Cortex of kidney (tissue), 1 donor: Measurements from ENCODE around the gene SV2B.

Source experiments
- DNase-seq: peaks from one replicate; lab custom pipeline; 2025; lab: John Stamatoyannopoulos, UW

Gene SV2B

DNA sequence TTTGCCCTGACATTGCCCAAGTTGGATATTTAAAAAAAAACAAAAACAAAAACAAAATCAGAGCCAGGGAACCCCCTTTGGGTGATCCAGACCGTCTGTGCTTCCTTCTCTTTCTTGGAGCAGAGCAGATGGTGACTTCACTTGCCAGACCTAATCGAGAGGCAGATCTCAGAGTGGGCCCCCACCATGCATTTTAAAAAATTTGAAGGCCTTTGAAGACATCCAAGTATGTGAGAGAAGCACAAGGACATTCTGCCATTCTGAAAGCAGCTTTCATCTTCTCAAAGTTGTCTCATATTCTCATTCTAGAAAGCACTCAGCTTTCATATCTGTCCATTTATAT, 93.3 kb downstream of the SV2B start:
- DNase-seq = no peak

DNA sequence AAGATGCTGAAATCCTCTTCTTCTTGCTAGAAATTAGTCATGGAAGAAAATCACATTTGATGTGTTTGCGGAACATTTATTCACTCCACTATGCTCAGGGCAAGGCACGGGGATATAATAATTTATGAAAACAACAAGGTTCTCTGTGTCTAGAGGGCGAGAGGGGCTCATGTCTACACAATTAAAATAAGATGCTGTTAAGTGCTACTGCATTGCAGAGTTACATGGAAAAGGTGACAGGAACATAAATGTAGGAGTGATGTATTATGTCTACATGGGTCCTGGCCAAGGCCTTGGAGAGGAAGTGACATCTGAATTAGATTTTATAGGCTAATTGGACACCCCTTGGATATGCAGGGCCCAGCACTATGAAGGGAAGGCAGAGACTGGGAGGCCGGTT, 96.1 kb downstream of the SV2B start:
- no peak for DNase-seq

DNA sequence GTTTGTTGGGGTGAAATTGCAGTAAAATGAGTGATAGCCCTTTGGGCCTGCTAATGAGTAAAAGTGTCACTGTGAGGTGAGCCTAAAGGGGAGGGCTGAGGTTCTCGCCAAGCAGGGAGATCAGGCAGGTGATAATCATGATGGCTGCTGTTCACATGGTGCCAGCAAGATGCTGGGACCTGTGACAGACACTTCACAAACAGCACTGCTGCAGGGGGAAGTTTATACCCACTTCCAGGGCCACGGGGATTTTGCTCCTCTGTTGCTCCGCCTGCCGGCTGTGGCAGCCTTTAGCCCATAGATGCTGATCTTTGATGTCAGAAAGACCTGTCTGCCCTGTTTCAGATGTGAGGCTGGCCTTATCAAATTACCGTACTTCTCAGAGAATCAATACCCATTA, 96.7 kb downstream of the SV2B start:
- no peak for DNase-seq

DNA sequence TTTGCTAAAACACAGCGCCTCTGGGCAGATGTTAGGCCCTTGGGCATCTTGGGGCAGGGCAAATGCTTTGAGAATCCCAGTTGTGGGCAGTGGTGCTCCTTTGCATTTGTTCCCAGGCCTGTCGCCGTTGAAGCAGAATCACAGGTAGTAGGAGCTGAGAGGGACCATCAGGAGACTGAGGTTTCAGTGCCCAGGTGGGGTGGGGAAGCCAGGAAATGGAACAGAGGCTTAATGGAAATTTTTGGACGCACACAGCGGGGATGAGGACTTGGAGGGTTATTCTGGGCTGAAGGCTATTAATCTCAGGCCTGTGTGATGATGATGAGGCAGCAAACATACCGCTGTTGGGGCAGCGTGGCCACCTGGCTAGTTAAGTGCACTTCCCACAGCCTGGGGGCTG, 99.5 kb downstream of the SV2B start:
- no peak for DNase-seq

DNA sequence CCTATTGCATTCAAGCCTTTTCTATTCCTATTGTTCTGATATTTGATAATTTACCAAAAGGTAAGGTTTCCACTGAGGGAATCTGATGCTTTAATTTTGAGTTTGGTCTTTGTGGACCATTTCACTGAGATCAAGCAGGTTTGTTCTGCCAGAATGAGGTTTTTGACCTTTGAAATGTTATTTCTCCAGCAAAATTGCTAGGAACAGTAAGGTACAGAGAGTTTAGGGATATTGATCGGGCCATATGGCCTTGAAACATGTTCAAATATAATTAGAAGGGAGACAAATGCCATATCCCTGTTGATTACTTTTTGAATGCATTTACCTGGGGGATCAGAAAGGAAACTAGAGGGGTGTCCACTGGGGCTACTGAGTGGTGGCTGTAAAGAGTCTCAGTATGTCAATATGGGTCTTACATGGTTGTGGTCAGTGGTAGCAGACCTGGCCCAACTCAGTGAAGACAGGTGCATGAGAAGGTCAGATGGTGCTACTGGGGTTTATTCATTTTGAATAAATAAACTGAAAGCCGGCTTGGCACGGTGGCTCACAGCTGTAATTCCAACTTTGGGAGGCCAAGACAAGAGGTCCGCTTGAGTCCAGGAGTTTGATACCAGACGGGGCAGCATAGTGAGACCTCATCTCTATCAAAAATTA, 100.2 kb downstream of the SV2B start:
- DNase-seq = no peak

DNA sequence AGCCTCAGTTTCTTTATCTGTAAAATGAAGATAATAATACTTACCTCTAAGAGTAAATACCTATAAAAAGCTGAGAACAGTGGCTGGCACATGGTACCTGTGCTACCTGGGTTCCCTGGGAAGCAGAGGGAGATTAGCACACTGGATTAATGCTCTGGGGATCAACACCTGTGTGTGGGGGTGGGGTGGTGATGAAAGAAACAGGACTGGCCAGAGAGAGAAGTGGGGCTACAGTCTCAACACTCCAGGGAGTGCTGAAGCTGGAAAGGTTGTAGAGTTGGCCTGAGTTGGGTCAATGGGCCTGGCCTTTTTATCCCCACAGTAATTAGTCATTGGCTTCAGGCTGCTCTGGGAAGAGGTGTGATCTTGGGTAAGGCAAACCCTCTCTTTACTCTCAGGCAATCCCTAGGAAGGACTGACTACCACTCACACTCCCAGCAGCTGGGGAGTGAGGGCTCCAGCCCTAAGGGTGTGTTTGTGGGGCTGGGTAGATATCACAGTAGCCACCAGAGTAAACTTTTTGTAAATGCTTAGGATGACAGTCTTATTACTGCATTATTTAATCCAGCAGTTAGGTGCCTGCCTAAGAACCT, 102.5 kb downstream of the SV2B start:
- DNase-seq = no peak

DNA sequence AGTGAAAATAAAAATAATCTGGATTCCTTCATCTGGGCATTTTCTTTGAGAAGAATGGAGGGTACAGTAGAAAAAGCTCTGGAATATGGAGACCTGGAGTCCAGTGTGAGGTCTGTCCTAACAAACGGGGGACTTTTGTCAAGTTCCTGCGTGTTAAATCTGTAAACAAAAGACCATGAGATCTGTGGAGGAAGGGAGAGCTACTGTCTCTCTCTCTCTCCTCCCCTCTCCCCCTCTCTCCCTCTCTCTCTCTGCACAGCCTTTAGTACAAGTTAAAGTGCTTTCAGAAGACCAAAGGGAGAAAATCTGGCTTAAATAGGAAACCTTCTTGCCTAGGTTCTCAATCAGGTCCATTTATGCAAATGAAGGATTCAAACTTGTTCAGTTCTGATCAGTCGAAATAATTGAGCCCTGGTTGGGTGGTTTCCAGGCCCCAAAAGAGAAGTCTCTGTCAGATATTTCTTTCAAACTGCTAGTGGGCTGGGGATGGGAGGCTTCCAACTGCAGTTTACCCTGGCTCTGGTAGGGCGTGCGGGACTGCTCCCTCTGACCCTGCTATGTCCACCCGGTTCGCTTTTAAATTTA, 103.7 kb downstream of the SV2B start:
- no peak for DNase-seq

DNA sequence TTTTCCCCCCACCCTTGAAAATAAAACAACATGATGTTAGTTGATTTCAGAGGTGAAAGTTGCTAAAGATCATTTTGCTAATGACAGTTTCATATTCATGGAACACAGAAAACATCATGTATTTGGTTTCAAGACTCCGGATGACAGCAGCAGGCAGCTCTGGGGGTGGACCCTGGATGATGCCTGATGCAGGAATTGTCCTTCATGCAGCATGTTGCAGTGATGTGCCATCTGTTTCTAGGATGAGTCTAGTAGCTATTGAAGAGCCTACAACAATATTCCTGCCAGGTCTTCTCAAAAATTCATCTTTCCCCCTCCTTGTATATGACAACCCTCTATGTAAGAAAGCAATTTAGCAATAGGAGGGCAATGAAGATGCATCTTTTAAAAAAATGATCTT, 108.3 kb downstream of the SV2B start:
- no peak for DNase-seq

DNA sequence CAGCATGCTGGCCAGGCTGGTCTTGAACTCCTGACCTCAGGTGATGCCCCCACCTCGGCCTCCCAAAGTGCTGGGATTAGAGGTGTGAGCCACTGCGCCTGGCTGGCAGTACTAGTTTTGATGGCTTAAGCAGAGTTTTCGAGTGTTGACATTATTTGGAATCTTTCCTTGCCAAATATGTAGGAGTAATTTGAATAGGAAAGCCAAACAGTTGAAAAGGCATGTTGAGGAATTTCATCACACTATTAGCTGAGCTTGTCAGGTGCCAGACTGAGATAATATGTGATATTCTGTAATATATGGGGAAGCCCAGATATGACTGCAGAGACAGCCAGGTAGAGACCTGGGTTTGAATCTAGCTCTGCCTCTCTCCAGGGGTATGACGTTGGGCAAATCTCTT, 109.3 kb downstream of the SV2B start:
- DNase-seq = no peak

DNA sequence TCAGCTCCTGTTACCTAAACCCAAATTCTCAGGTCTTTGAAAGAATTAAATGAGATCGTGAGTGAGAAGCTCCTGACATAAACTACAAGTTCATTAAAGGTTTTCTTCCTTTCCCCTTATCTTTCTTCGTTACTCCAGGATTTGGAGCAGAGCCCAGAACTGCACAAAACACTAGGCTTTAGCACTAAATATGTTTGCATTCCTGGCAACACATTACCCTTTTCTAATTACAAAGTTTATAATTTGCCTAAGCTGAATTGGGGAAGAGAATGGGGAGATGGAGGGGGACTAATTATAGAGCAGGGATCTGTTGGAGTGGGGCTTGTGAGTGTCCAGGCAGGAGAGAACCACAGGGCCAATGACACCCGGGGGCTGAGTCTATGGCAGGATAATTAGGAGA, 109.7 kb downstream of the SV2B start:
- DNase-seq = no peak

DNA sequence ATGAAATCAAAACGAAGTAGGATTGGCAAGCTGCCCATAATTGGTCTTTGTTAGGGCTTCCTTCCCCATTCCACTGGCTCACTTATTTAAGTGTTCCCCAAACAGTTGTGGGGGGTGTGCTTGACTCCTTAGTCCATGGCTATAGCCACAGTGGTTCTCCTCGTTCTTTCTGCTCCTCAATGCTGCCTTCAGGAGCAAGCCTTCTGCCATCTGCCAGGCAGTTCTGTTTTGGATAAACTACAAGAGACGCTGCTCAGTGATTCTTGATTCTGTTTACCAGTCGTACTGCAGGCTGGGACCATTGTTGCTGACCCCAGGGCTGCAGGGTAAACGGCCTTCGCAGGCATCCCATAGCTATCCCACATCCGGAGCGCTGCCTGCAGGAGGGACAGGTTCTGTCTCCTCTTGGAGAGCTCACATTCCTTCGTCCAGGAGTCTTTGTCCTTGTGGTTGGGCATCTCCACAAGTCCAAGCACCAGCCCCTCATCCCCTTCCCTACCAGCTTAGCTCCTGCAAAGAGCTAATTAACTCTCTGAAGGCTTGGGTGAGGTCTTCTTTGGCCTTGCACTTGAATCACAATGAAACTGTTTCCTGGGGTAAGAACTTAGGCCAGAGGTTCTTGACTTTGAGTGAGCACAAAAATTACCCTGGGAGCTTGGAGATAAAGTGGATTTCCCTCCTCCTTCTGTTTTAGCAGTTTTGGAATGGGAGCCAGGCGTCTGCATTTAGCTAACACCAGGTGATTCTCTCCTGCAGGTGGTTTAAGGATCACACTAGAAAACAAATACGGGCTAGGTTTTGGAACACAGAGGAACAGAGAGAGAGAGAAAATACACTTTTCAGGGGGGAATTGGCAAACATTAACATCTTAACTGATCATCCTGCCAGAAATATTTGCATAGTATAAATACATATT, 114.9 kb downstream of the SV2B start:
- DNase-seq = no peak

DNA sequence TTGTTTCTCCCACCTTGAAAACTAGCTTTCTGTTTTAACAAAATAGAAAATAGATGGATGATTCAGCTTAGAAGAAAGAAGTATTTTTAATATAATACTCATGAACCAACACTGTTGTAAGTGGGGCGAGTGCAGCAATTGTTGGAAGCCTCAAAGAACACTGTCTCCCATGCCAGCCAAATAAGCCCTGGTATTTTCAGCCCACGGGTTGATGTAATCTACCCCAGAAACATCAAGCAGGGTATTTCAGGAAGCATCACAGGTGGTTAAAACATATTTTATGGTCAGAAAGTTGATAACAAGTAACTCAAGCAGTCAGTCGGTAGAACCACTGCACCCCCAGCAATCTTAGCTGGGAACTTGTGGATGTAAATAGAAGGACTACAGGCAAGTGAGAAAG, 115.9 kb downstream of the SV2B start:
- no peak for DNase-seq

DNA sequence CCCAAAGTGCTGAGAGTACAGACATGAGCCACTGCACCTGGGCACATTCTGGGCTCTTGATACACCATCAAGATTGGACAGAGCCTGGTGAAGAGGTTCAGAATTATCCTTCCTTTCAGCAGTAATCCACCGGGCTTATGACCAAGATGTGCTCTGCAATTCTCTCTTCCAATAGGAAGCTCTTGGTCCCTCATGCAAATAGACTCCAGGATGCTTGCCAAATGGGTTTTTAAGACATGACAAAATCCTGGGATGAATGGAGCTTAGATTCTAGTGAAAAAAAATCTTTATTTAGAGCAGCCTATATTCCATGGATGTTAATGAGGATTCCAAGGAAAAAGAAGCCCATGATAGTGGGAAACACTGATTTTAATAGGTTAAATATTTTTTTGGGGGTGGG, 119.1 kb downstream of the SV2B start:
- DNase-seq = no peak

DNA sequence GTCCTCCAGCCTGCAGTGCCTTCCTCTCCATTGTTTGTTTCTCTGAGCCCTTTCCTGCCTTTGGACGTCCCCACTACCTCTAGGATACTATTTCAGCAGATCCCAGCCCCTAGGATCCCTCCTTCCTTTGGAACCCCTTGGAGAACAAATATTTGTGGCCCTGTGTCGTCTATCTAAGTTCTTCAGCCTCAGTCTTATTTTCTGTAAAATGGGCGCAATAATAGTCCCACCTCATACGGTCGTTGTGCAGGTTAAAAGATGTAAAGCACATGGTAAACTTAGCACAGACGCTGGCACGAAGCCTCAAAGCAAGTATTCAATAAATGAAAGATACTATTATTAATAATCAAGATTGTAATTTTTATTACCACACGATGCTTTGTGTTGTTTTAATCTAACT, 122.0 kb downstream of the SV2B start:
- DNase-seq = no peak

DNA sequence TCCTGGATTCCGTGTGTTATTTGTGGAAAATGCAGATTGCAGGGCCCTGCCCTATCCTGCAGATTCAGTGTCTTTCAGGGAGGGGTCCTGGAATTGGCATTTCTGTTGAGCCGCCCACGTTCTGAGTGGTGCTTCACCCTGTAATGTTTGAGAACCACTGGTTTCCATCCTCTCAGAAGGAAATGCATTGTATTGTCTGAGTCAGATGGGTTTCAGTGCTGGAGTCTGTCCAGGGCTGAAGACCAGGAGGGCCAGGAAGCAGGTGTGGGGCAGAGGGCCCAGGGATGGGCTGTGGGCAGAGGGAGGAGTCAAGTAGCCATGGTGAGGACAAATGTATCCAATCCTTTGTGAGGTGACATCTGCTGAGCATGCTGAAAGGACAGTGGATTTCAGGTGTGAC, 123.8 kb downstream of the SV2B start:
- DNase-seq = no peak

DNA sequence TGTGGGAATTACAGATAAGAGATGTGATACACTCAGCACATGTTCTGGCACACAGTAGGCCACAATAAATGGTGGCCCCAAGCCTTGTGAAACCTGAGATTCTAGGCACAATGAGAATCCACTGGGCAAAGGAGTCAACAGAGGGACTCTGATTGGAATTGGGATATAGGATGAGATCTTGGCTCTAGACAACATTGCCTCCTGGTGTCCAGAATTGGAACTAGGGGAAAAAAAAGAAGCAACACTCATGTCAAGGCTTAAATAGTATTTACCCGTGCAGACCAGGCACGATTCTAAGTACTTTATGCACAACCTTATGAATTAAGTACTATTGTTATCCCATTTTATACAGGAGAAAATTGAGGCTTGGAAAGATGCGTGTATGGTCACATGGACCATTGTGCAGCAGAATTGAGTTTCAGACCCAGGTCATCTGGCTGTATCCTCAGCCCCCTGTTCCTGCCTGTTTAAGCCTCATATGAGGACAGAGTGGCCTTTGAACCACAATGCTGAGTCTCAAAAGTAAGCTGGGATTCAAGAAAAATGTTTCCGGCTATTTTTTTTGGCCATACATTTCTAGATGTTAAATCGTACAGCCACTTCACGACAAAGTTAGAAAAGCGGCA, 124.8 kb downstream of the SV2B start:
- no peak for DNase-seq

DNA sequence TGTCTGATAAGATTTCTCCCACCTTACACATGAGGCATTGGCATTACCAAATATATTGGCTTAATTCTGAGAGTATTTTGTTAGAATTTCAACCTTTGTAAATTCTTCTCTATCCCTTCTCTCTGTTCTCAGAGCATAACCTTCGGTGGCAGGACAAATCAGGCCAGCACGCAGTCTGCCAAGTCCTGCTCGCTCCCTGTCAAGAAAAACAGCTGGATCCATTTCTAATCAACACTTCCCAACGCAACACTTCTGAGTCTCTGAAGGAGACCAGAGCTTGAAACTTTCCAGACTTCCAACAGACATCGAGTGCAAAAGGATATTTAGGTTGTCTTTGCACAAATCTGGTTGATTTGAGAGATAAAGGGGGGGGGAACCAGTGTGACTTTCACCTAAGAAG, 125.7 kb downstream of the SV2B start:
- DNase-seq = no peak

DNA sequence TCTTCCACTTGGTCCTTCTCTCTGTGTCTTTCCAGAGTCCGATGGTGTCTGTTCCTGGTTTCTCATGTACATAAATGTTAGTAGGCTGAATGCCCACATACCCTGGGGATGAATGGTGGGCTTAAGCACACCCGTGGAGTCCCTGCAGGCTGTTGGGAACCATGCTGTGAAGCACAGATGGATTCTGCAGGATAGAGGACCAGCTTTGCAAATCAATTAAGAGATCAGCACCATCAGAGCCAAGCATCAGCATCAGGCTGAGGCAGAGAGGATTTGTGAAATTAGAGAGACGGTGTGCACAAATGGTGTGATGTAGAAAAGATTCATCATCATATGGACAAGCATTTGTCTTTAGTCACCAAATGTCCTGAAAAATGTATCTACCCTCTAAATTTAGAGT, 127.1 kb downstream of the SV2B start:
- DNase-seq = no peak

DNA sequence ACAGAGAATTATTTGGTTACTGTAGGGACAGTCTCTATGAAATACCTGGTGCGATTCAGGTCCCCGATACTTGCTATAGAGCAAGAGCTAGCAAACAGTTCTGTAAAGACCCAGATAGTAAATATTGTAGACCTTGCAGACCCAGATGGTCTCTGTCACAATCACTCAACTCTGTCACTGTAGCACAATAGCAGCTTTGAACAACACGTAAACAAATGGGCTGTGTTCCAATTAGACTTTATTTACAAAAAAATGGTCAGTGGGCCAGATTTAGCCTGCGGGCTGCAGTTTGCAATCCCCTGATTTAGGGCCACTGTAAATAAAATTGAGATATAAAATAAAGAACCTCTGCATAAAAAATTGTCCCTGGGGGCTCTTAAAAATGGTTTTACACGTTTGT, 127.7 kb downstream of the SV2B start:
- no peak for DNase-seq

DNA sequence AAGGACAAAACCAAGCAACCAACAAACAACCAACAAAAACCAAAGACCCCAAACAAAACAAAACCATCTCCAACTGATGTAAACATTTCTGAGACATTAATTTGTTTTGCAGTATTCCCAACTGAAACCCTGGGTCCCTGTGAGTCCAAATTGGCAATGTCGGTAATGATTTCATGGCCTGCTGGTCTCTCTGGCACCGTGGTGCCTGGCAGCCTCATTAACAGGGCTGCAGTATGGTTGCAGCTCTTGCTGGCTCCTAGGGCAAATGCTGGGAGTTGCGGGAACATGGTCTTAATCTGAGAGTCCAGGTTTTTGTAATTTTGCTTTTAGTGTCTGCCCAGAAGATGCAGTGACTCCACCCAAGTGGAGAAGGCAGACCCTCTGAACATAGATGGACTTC, 128.3 kb downstream of the SV2B start:
- DNase-seq = no peak

DNA sequence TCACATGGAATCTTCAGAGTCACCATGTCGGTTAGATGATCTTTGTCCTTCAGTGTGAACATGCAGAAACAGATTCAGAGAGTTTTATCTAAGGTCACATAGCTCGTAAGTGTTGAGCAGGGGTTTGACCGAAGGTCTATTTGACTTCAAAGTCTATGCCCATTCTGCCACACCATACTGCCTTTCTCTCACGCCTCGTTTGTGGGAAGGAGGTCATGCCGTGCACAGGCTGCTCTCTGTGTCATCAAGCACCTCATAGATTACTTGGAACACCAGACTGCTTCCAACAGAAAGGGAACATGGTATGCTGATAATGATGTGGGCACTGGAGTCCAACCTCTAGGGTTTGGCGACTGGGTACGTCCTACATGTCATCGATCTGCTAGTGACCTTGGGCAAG, 128.8 kb downstream of the SV2B start:
- DNase-seq = no peak

DNA sequence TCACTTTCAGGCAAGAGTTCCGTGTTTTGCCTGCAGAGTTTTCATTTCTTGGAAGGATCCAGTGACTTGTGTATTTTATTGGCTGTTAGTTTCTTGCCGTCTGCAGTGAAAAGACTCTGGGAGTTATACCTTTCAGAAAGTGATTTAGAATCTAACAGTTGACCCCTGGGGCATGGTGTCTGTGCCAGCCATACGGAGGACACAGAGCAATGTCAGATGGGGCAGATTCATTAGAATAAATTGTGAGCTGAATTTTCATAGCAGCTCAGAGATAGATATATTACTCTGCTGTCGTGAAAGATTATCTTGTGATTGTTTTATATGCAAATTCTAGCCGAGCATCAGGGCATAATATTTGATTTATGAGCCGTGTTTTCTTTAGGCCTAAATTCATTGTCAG, 131.6 kb downstream of the SV2B start:
- no peak for DNase-seq

DNA sequence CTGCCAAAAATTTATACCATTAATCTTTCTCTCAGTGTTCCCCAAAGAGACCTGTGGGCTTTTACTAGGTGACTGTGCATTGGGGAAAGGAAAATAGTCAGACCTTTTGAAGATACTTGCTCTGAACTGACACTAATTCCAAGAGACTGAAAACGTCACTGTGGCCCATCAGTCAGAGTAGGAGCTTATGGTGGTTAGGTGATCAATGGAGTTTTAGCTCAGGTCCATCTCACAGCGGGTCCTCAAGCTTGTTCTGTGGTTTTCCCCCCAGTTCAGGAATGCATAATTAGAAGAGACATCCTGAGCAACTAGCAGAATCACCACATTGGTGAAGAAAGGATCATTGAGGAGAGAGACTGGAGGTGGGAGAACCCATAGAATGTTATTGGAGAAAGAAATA, 134.7 kb downstream of the SV2B start:
- DNase-seq = no peak
